Calu3 (cell line): ENCODE results near the gene TFB1M. TPM values are rescaled to one million over a fixed set of nuclear protein-coding genes. Genes with fewer than 3 reads are reported as not detected.

Experiments used
- BruUV-seq: library from RNA; stranded (reverse); fragments of 400-500 nt; replicated peaks from 2 replicates; lab custom pipeline; 2021; lab: Mats Ljungman, UMichigan
- CTCF ChIA-PET: fragments of 300-600 bp; sonication (Branson Sonifier 250); formaldehyde crosslinking; loops from one replicate; lab custom pipeline; 2022; ENCODE audit warnings: antibody characterized with exemption; lab: Charles Lee
- DNase-seq: peaks from one replicate; pipeline ENCODE4 v3.0.0; 2022
- H3K27ac Mint-ChIP-seq: one replicate; pipeline ENCODE4 v1.8.0; 2022; ENCODE audit warnings: mixed read lengths; ENCODE audit not compliant: unreplicated experiment
- H3K27me3 Mint-ChIP-seq: one replicate; pipeline ENCODE4 v1.8.0; 2022; ENCODE audit warnings: mixed read lengths; ENCODE audit not compliant: unreplicated experiment
- H3K36me3 Mint-ChIP-seq: one replicate; pipeline ENCODE4 v1.8.0; 2022; ENCODE audit warnings: mild to moderate bottlenecking, moderate library complexity, mixed read lengths; ENCODE audit not compliant: insufficient read depth, unreplicated experiment
- H3K4me1 Mint-ChIP-seq: one replicate; pipeline ENCODE4 v1.8.0; 2022; ENCODE audit warnings: mild to moderate bottlenecking, low read depth, mixed read lengths; ENCODE audit not compliant: unreplicated experiment
- H3K4me3 Mint-ChIP-seq: one replicate; pipeline ENCODE4 v1.8.0; 2022; ENCODE audit warnings: mild to moderate bottlenecking, low read depth, moderate library complexity, mixed read lengths; ENCODE audit not compliant: unreplicated experiment
- H3K9me3 Mint-ChIP-seq: one replicate; pipeline ENCODE4 v1.8.0; 2022; ENCODE audit warnings: low read depth, mixed read lengths; ENCODE audit not compliant: unreplicated experiment
- CTCF ChIP-seq: fragments of 200-600 bp; IDR thresholded peaks from one replicate; pipeline ENCODE4 v1.8.0; 2022; ENCODE audit warnings: antibody characterized with exemption; ENCODE audit not compliant: unreplicated experiment
- intact Hi-C: fragments of 100-400 bp; cut with micrococcal nuclease; formaldehyde crosslinking; loops from one replicate; pipeline ENCODE4 v1.10.0; 2022; ENCODE audit not compliant: unreplicated experiment
- total RNA-seq: library from RNA; stranded (reverse); gene quantifications from 2 replicates; pipeline ENCODE4 v1.2.3, GENCODE V29; 2022

Gene TFB1M
- total RNA-seq, 1 experiment from 2014 or later = 27.4 TPM

- CTCF ChIA-PET = interaction anchor here (1.2 kb wide), 1 partner anchor 70 kb away, joined by 12 read pairs; no protein-coding TSS in a partner anchor
- Mint-ChIP-seq H3K27ac (no peak overlapping the region), H3K36me3 (peaks cover 22% of the 10 kb centered on the region), H3K4me3 (no peak overlapping the region), H3K9me3 (no peaks in the 10 kb centered on the region), H3K27me3 (no peaks in the 10 kb centered on the region), H3K4me1 (no peaks in the 10 kb centered on the region)
- no TSS peak for BruUV-seq
- no peak for DNase-seq
- no peak for TF ChIP-seq CTCF
- intact Hi-C loops = loop anchor here (2.0 kb wide), 1 partner anchor 319 kb away; no protein-coding TSS in a partner anchor
Observed at GRCh38 chr6:155247618-155248007, 66.7 kb downstream of the TFB1M start.

GRCh38 chr6:155246825-155247224 lies 67.5 kb downstream of the TFB1M start:
- Mint-ChIP-seq H3K36me3 (peaks cover 25% of the 10 kb centered on the region), H3K27me3 (no peaks in the 10 kb centered on the region), H3K9me3 (no peaks in the 10 kb centered on the region), H3K4me1 (no peaks in the 10 kb centered on the region), H3K27ac (no peak overlapping the region), H3K4me3 (no peak overlapping the region)
- CTCF ChIA-PET = no interaction called here
- DNase-seq = no peak
- no peak for TF ChIP-seq CTCF
- BruUV-seq = no TSS peak
- intact Hi-C loops = no loop called here

GRCh38 chr6:155245831-155246230 lies 68.5 kb downstream of the TFB1M start:
- Mint-ChIP-seq H3K27ac (no peak overlapping the region), H3K9me3 (no peaks in the 10 kb centered on the region), H3K4me1 (no peaks in the 10 kb centered on the region), H3K36me3 (peaks cover 21% of the 10 kb centered on the region), H3K4me3 (no peak overlapping the region), H3K27me3 (no peaks in the 10 kb centered on the region)
- no TSS peak for BruUV-seq
- no peak for DNase-seq
- TF ChIP-seq CTCF = no peak
- CTCF ChIA-PET = interaction anchor here (0.6 to 0.7 kb wide), 2 partner anchors 326 to 378 kb away, joined by 3 to 4 read pairs; no protein-coding TSS in a partner anchor
- intact Hi-C loops = no loop called here

GRCh38 chr6:155245193-155245592 lies 69.1 kb downstream of the TFB1M start:
- no peaks in the 10 kb centered on the region for H3K9me3 Mint-ChIP-seq
- H3K4me1 Mint-ChIP-seq = no peaks in the 10 kb centered on the region
- no peak overlapping the region for H3K4me3 Mint-ChIP-seq
- DNase-seq = no peak
- intact Hi-C loops = no loop called here
- no TSS peak for BruUV-seq
- CTCF ChIA-PET = no interaction called here
- no peak for TF ChIP-seq CTCF
- no peak overlapping the region for H3K27ac Mint-ChIP-seq
- H3K27me3 Mint-ChIP-seq = no peaks in the 10 kb centered on the region
- H3K36me3 Mint-ChIP-seq = peaks cover 21% of the 10 kb centered on the region
